Cardiac muscle cell (in vitro differentiated cells and primary cell): ENCODE results near the gene INPP5D. TPM values are rescaled to one million over a fixed set of nuclear protein-coding genes. Genes with fewer than 3 reads are reported as not detected.
"Not testable (repeated sequence)": the region's sequence is repeated elsewhere in the genome, so short reads cannot be mapped to it uniquely, and the experiment has no call there.

Source experiments
- DNase-seq, 2 donors: peaks; one replicate each; pipeline versions ENCODE4 v3.0.0 to v3.0.0-alpha.2; 2010 to 2017; ENCODE audit warnings: low read depth in 1 of 2, low spot score in 1 of 2
- H3K27ac ChIP-seq: fragments of 200-600 bp; sonication (generic); 2 replicates; pipeline ENCODE4 v1.5.1; 2016
- H3K27me3 ChIP-seq: fragments of 200-600 bp; sonication (generic); 2 replicates; pipeline ENCODE4 v1.6.0; 2016; ENCODE audit warnings: control low read depth
- H3K36me3 ChIP-seq: fragments of 200-600 bp; sonication (generic); 2 replicates; pipeline ENCODE4 v1.5.1; 2016; ENCODE audit warnings: control low read depth
- H3K4me1 ChIP-seq: fragments of 200-600 bp; sonication (generic); 2 replicates; pipeline ENCODE4 v1.8.1; 2017; ENCODE audit warnings: low read depth, mild to moderate bottlenecking, mixed run types
- H3K4me3 ChIP-seq: fragments of 200-600 bp; sonication (generic); 2 replicates; pipeline ENCODE4 v1.5.1; 2016; ENCODE audit warnings: mild to moderate bottlenecking
- H3K9me3 ChIP-seq: fragments of 200-600 bp; sonication (generic); 2 replicates; pipeline ENCODE4 v1.5.1; 2017; ENCODE audit warnings: low read depth, mild to moderate bottlenecking, control low read depth
- CTCF ChIP-seq: IDR thresholded peaks from 2 replicates; pipeline ENCODE4 v1.5.1; 2012; ENCODE audit warnings: low read depth, mild to moderate bottlenecking, low read length
- polyA plus RNA-seq: library from polyadenylated mRNA; unstranded; fragments of >200 nt; fragmentation: Nextera tagmentation; extraction: Ambion mirVana; gene quantifications from 2 replicates; pipeline ENCODE4 v1.2.1, GENCODE V29; 2016
- total RNA-seq: library from RNA; depleted of rRNA; stranded (reverse); fragments of >200 nt; gene quantifications from 2 replicates; pipeline ENCODE4 v1.2.3, GENCODE V29; 2016

INPP5D gene
- total and polyA plus RNA-seq, 2 experiments from 2014 or later, result 4.5 to 6.8 TPM

DNA sequence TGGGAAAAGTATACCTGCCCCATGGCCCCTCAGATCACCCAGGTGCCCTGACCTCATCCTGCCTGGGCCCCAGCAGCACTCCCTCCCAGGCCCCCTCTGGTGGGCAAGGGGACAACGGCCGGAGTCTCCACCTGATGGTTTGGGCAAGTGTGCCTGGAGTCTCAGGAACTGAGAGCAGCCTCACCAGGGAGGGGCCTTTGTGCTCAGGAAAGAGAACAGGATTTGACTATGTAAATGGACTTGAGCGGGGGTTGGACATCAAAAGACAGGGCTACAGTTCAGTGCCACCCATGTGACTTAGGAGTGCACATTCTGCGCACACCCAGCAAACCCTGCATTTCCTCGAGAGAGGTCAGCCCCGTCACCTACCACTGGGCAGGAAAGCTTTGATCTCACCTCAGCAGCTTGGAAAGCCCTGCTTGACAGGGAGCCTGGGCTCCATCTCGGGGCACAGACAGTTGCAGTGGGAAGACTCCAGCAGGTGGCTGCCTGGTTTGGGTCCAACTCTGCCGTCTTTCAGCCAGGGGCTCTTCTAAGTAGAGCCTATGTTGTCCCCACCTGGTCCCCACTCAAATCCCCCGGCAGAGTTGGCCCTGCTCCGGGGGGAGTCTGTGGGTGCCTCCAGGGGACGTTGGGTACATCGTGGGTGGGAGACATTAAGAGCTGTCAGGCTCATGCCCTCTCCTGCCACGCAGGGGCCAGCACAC, 3.3 kb downstream of the INPP5D start:
- H3K27me3 ChIP-seq, result no peaks in the 10 kb centered on the region
- no peaks in the 10 kb centered on the region for H3K9me3 ChIP-seq
- peak in 1 of 2 donors; percentile 20 for DNase-seq
- no peak for TF ChIP-seq CTCF
- no peak overlapping the region for H3K4me3 ChIP-seq
- H3K4me1 ChIP-seq, result no peaks in the 10 kb centered on the region
- H3K27ac ChIP-seq, result no peak overlapping the region
- H3K36me3 ChIP-seq, result no peaks in the 10 kb centered on the region

GRCh38 chr2:233063976-233064411, 3.9 kb downstream of the INPP5D start:
- H3K4me1 ChIP-seq, result no peaks in the 10 kb centered on the region

GRCh38 chr2:233064530-233065199, 4.5 kb downstream of the INPP5D start:
- peak in 1 of 2 donors; percentile 19 for DNase-seq

More at GRCh38 chr2:233063976-233064411, 3.9 kb downstream of the INPP5D start:
- Histone ChIP-seq H3K9me3 (no peaks in the 10 kb centered on the region), H3K27me3 (no peaks in the 10 kb centered on the region), H3K27ac (no peak overlapping the region), H3K4me3 (no peak overlapping the region), H3K36me3 (no peaks in the 10 kb centered on the region)
- no peak for DNase-seq
- no peak for TF ChIP-seq CTCF

GRCh38 chr2:233065200-233065589, 5.1 kb downstream of the INPP5D start:
- not testable (repeated sequence) for H3K9me3 ChIP-seq, H3K4me1 ChIP-seq, H3K27me3 ChIP-seq, H3K27ac ChIP-seq, H3K36me3 ChIP-seq, H3K4me3 ChIP-seq
- peak in 1 of 2 donors; percentile 47 for DNase-seq

More at GRCh38 chr2:233064530-233065199, 4.5 kb downstream of the INPP5D start:
- Histone ChIP-seq H3K4me3 (no peak overlapping the region), H3K27ac (no peak overlapping the region), H3K27me3 (no peaks in the 10 kb centered on the region), H3K36me3 (no peaks in the 10 kb centered on the region), H3K4me1 (no peaks in the 10 kb centered on the region), H3K9me3 (no peaks in the 10 kb centered on the region)
- TF ChIP-seq CTCF, result no peak

- Histone ChIP-seq H3K36me3 (no peaks in the 10 kb centered on the region), H3K27ac (no peak overlapping the region), H3K4me3 (no peak overlapping the region), H3K27me3 (no peaks in the 10 kb centered on the region), H3K4me1 (no peaks in the 10 kb centered on the region), H3K9me3 (no peaks in the 10 kb centered on the region)
- DNase-seq, result no peak
- no peak for TF ChIP-seq CTCF
Measured at GRCh38 chr2:233065954-233066470, 5.9 kb downstream of the INPP5D start.

DNA sequence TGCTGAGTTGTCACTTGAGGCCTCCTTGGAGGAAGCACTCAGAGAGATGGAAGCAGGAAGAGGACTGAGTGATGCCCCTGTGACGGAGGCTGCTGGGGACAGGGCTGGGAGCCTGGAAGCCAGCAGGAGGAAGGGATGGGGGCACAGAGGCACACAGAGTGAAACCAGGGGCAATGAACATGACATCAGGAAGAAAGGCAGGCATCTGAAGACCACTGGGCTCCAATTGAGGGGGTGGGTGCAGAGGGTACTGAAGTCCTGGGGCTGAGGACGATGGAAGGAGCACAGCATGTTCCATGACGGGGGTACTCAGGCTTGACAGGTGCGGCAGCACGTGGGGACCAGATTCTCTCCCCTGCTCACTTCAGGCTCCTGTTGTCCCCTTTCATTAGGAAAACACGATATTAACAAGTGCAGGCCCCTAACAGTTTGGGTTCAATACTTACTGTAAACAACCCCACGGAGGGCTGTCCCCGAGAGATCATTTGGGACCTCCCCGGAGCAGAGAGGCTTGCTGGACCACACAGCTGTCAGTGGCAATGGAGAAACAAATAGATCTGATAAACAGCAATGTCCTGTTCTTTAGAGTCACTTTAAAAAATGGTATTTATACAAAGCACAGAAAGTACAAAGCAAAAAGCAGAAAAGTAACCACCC, 8.7 kb downstream of the INPP5D start:
- no peak for DNase-seq
- Histone ChIP-seq H3K27ac (no peak overlapping the region), H3K36me3 (no peaks in the 10 kb centered on the region), H3K27me3 (no peaks in the 10 kb centered on the region), H3K4me3 (no peak overlapping the region), H3K9me3 (no peaks in the 10 kb centered on the region), H3K4me1 (no peaks in the 10 kb centered on the region)
- TF ChIP-seq CTCF, result no peak
